ENCODE results near the gene PC.

PC gene

GRCh38 chr11:66932543-66932942 lies 25.6 kb downstream of the PC start:
- Histone ChIP-seq H3K27ac (no peak overlapping the region), H3K36me3 (no peaks in the 10 kb centered on the region), H3K4me3 (no peak overlapping the region), H3K27me3 (no peaks in the 10 kb centered on the region), H3K9me3 (no peaks in the 10 kb centered on the region), H3K4me1 (no peaks in the 10 kb centered on the region)
- TF ChIP-seq, protein P1, sequence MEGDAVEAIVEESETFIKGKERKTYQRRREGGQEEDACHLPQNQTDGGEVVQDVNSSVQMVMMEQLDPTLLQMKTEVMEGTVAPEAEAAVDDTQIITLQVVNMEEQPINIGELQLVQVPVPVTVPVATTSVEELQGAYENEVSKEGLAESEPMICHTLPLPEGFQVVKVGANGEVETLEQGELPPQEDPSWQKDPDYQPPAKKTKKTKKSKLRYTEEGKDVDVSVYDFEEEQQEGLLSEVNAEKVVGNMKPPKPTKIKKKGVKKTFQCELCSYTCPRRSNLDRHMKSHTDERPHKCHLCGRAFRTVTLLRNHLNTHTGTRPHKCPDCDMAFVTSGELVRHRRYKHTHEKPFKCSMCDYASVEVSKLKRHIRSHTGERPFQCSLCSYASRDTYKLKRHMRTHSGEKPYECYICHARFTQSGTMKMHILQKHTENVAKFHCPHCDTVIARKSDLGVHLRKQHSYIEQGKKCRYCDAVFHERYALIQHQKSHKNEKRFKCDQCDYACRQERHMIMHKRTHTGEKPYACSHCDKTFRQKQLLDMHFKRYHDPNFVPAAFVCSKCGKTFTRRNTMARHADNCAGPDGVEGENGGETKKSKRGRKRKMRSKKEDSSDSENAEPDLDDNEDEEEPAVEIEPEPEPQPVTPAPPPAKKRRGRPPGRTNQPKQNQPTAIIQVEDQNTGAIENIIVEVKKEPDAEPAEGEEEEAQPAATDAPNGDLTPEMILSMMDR (IDR thresholded peaks at IDR 0.05) = no peak
- DNase-seq = no peak
- intact Hi-C loops (cut with DNase I; ENCODE audit: low total_unique reads) = no loop called here

DNA sequence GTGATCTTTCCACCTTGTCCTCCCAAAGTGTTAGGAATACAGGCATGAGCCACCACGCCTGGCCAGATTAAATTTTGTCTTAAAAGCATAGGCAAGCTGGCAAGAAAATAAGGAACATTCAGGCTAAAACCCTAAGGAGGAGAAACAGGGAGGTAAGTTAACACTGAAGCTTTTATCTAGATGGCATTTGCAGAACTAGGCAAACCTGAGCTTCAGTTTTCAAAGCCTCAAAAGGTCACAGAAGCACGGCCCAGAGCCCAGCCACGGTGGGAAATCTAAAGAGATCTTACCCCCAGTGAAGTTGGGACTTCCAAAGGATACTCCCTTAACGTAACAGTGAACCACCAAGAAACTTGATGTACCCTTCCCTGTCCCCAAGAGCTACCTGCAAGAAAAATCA lies 28.4 kb downstream of the PC start:
- Histone ChIP-seq H3K9me3 (no peaks in the 10 kb centered on the region), H3K4me1 (no peaks in the 10 kb centered on the region), H3K27me3 (no peaks in the 10 kb centered on the region), H3K4me3 (no peak overlapping the region), H3K36me3 (no peaks in the 10 kb centered on the region), H3K27ac (no peak overlapping the region)
- intact Hi-C loops (cut with DNase I; ENCODE audit: low total_unique reads) = no loop called here
- TF ChIP-seq, protein P1 (IDR thresholded peaks at IDR 0.05) = no peak
- DNase-seq = no peak

DNA sequence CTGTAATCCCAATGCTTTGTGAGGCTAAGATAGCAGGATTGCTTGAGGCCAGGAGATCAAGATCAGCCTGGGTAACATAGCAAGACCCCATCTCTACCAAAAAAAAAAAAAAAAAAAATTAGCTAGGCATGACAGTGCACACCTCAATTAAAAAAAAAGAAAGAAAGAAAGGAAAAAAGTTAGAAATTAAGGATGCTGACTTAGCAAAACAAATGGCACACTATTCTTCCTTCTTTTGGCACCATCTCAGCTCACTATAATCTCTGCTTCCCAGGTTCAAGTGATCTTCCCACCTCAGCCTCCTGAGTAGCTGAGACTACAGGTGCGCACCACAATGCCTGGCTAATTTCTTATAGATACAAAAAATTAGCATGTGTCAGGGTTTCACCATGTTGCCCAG lies 33.9 kb downstream of the PC start:
- DNase-seq = no peak
- intact Hi-C loops (cut with DNase I; ENCODE audit: low total_unique reads) = no loop called here
- no peaks in the 10 kb centered on the region for H3K27me3 ChIP-seq
- TF ChIP-seq, protein P1 (IDR thresholded peaks at IDR 0.05) = no peak
- no peak overlapping the region for H3K4me3 ChIP-seq
- H3K27ac ChIP-seq = no peak overlapping the region
- no peaks in the 10 kb centered on the region for H3K36me3 ChIP-seq
- H3K4me1 ChIP-seq = no peaks in the 10 kb centered on the region
- no peaks in the 10 kb centered on the region for H3K9me3 ChIP-seq

DNA sequence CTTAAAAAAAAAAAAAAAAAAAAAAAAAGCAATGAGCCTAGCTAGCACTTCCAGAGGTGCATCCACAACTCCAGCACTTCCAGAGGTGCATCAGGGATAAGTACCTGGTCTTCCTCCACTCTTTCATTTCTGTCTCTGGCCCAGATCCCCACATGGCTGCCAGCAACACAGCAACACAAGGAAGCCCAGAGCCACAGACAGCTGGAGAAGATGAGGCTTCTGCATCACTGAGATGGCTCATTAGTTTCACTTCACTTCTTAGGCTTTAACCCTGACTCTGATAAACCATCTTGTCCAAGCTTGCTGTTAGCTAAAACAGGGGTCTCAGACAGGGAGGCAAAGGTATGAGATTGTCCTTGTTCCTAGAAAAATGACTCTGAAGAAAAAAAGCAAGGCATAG lies 35.6 kb downstream of the PC start:
- H3K36me3 ChIP-seq = no peaks in the 10 kb centered on the region
- H3K27ac ChIP-seq = no peak overlapping the region
- H3K4me1 ChIP-seq = no peaks in the 10 kb centered on the region
- no peak overlapping the region for H3K4me3 ChIP-seq
- TF ChIP-seq, protein P1 (IDR thresholded peaks at IDR 0.05) = no peak
- no peaks in the 10 kb centered on the region for H3K9me3 ChIP-seq
- DNase-seq = no peak
- no peaks in the 10 kb centered on the region for H3K27me3 ChIP-seq
- intact Hi-C loops (cut with DNase I; ENCODE audit: low total_unique reads) = no loop called here

GRCh38 chr11:66920978-66921784 lies 37.0 kb downstream of the PC start:
- Histone ChIP-seq H3K4me3 (no peak overlapping the region), H3K9me3 (no peaks in the 10 kb centered on the region), H3K27ac (no peak overlapping the region), H3K36me3 (no peaks in the 10 kb centered on the region), H3K27me3 (no peaks in the 10 kb centered on the region), H3K4me1 (peaks cover 0 to under 1% (median 0%) of the 10 kb centered on the region in 4 donors)
- no peak for DNase-seq
- TF ChIP-seq, protein P1 (IDR thresholded peaks at IDR 0.05) = no peak
- intact Hi-C loops (cut with DNase I; ENCODE audit: low total_unique reads) = no loop called here

Measured in tibial artery (tissue), 4 donors.